Measurements from ENCODE around the gene MAST4. TPM values are rescaled to one million over a fixed set of nuclear protein-coding genes. Genes with fewer than 3 reads are reported as not detected.

Gene MAST4
- total RNA-seq, 1 donor from 2014 or later, result 10.4 TPM

DNA sequence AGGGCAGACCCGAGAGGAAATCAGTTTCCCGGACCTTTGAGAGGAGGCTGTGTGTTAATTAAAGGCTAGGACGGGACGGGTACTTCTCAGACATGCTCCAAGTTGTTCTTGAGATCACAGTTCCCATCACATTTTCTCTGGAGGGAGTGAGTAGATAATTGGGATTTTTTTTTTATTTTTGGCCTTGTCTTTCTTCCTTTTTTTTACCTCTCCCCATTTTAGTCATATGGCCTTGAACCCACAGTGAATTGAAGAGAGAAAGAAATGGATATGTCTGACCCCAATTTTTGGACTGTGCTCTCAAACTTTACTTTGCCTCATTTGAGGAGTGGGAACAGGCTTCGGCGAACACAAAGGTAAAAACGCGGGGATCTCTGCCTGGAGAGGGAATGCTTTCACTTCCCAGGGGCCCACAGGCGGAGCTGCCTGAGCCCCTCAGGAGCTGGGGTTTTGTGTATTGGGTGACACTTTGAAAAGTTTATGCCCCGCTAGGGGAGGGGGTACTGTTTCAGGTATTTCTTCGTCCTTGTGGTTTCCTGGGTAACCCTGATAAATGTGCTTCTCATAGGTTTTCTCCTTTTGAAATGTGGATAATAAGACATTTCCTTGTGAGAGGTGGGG, 408.6 kb downstream of the MAST4 start:
- H3K9ac ChIP-seq (ENCODE audit: low read depth in 1 of 3, low read length in 3 of 3), result peak overlapping the region; percentile 83 to 88 (median 87)
- peak overlapping the region; percentile 91 for H3K27ac ChIP-seq (ENCODE audit: low read depth, low read length)
- peak overlapping the region; percentile 65 to 87 (median 81) for H3K4me3 ChIP-seq (ENCODE audit: low read length in 3 of 3)
- no peaks in the 10 kb centered on the region for H3K27me3 ChIP-seq (ENCODE audit: control insufficient read depth in 3 of 3, insufficient read depth in 3 of 3, low read length in 3 of 3)
- H3K9me3 ChIP-seq (ENCODE audit: control insufficient read depth in 3 of 3, low read length in 3 of 3), result no peaks in the 10 kb centered on the region
- no peaks in the 10 kb centered on the region for H3K36me3 ChIP-seq (ENCODE audit: control insufficient read depth in 3 of 3, insufficient read depth in 3 of 3, low read length in 3 of 3)
- H3K4me1 ChIP-seq (ENCODE audit: control insufficient read depth in 3 of 3, insufficient read depth in 3 of 3, low read length in 3 of 3), result peaks cover 12 to 33% (median 15%) of the 10 kb centered on the region in 3 donors

DNA sequence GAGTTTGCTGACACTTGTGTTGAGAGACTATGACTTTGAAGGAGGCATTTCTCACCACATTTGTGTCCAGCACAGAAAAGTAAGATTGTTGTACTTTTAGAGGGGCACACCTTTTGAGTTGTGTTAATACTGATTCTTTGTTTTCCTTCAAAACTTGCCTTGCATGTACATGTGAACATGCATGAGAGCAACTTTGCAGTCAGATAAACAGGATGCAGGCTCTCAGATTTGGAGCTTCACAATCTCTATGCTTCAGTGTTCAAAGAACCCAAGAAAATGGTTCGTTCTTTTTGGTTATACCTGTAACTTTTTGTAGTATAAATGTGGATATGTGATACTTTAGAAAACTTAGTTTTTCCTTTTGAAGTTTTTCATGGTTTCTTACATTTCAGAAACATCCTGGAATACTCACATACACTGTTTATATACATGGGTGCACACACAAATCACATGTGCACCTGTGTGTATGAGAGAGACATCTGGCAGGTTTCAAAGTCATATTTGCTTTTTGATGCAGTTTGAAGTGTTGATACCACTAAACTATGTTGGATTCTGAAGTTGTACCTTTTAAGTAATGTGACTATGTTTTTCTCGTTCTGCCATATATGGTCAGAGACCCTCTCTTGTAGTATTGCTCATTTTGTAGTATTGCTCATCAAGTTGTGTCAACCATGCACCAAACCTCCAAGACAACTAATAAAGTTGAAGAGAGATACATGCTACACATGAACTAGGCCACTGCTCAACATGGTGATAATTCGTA, 409.7 kb downstream of the MAST4 start:
- Histone ChIP-seq H3K36me3 (ENCODE audit: control insufficient read depth in 3 of 3, insufficient read depth in 3 of 3, low read length in 3 of 3) (no peaks in the 10 kb centered on the region), H3K4me3 (ENCODE audit: low read length in 3 of 3) (peak overlapping the region; percentile 65 to 87 (median 81)), H3K27me3 (ENCODE audit: control insufficient read depth in 3 of 3, insufficient read depth in 3 of 3, low read length in 3 of 3) (no peaks in the 10 kb centered on the region), H3K4me1 (ENCODE audit: control insufficient read depth in 3 of 3, insufficient read depth in 3 of 3, low read length in 3 of 3) (peaks cover 17 to 43% (median 24%) of the 10 kb centered on the region in 3 donors), H3K9me3 (ENCODE audit: control insufficient read depth in 3 of 3, low read length in 3 of 3) (no peaks in the 10 kb centered on the region), H3K9ac (ENCODE audit: low read depth in 1 of 3, low read length in 3 of 3) (peak overlapping the region; percentile 83 to 88 (median 87)), H3K27ac (ENCODE audit: low read depth, low read length) (peak overlapping the region; percentile 91)

- H3K9me3 ChIP-seq (ENCODE audit: control insufficient read depth in 3 of 3, low read length in 3 of 3), result no peaks in the 10 kb centered on the region
- H3K36me3 ChIP-seq (ENCODE audit: control insufficient read depth in 3 of 3, insufficient read depth in 3 of 3, low read length in 3 of 3), result no peaks in the 10 kb centered on the region
- H3K27ac ChIP-seq (ENCODE audit: low read depth, low read length), result no peak overlapping the region
- peaks cover 22 to 49% (median 30%) of the 10 kb centered on the region in 3 donors for H3K4me1 ChIP-seq (ENCODE audit: control insufficient read depth in 3 of 3, insufficient read depth in 3 of 3, low read length in 3 of 3)
- peak overlapping the region in 1 of 3 donors; percentile 18 for H3K9ac ChIP-seq (ENCODE audit: low read depth in 1 of 3, low read length in 3 of 3)
- H3K27me3 ChIP-seq (ENCODE audit: control insufficient read depth in 3 of 3, insufficient read depth in 3 of 3, low read length in 3 of 3), result no peaks in the 10 kb centered on the region
- H3K4me3 ChIP-seq (ENCODE audit: low read length in 3 of 3), result peak overlapping the region; percentile 22 to 87 (median 65)
These were observed 410.3 kb downstream of the MAST4 start for GRCh38 chr5:67006500-67006848.

- H3K36me3 ChIP-seq (ENCODE audit: control insufficient read depth in 3 of 3, insufficient read depth in 3 of 3, low read length in 3 of 3), result no peaks in the 10 kb centered on the region
- H3K4me1 ChIP-seq (ENCODE audit: control insufficient read depth in 3 of 3, insufficient read depth in 3 of 3, low read length in 3 of 3), result peaks cover 24 to 60% (median 37%) of the 10 kb centered on the region in 3 donors
- no peak overlapping the region for H3K27ac ChIP-seq (ENCODE audit: low read depth, low read length)
- H3K4me3 ChIP-seq (ENCODE audit: low read length in 3 of 3), result no peak overlapping the region
- no peaks in the 10 kb centered on the region for H3K27me3 ChIP-seq (ENCODE audit: control insufficient read depth in 3 of 3, insufficient read depth in 3 of 3, low read length in 3 of 3)
- no peaks in the 10 kb centered on the region for H3K9me3 ChIP-seq (ENCODE audit: control insufficient read depth in 3 of 3, low read length in 3 of 3)
- H3K9ac ChIP-seq (ENCODE audit: low read depth in 1 of 3, low read length in 3 of 3), result no peak overlapping the region
These were observed 412.8 kb downstream of the MAST4 start for GRCh38 chr5:67009028-67009427.

DNA sequence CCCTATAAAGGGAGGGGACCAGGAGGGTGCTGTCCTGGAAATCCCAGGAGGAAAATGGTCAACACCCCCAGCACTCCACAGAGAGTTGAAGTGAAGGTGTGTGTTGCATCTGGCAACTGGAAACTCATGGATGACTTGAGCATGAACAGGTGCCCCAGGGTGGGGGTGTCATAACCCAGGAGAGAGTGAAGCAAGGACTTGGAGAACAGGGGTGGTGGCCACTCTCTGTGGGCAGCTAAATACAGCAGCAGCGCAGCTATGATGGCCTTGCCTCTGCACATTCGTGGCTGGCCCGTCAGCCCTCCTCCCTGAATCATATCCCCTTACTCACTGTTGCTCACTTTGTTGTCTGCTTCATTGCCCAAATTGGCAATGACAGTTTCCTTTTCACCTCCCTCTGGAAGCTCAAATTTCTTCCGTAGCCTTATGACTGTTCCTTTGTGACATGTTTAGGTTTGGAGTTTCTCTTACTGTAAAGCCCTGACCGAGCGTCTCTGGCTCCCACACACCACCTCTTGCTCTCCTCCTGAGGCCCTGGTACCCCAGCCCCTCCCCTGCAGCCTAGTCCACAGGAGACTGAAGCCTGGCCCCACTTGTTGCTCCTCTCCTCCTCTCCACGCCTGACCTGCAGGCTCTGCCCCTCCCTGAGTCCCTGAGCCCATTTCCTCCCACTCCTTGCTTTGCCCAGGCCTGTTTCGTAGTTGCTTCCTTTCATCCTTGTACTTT, 414.7 kb downstream of the MAST4 start:
- no peaks in the 10 kb centered on the region for H3K36me3 ChIP-seq (ENCODE audit: control insufficient read depth in 3 of 3, insufficient read depth in 3 of 3, low read length in 3 of 3)
- no peaks in the 10 kb centered on the region for H3K9me3 ChIP-seq (ENCODE audit: control insufficient read depth in 3 of 3, low read length in 3 of 3)
- H3K27ac ChIP-seq (ENCODE audit: low read depth, low read length), result peak overlapping the region; percentile 76
- peaks cover 26 to 72% (median 45%) of the 10 kb centered on the region in 3 donors for H3K4me1 ChIP-seq (ENCODE audit: control insufficient read depth in 3 of 3, insufficient read depth in 3 of 3, low read length in 3 of 3)
- peak overlapping the region; percentile 26 to 63 (median 61) for H3K4me3 ChIP-seq (ENCODE audit: low read length in 3 of 3)
- H3K9ac ChIP-seq (ENCODE audit: low read depth in 1 of 3, low read length in 3 of 3), result peak overlapping the region; percentile 44 to 74 (median 54)
- no peaks in the 10 kb centered on the region for H3K27me3 ChIP-seq (ENCODE audit: control insufficient read depth in 3 of 3, insufficient read depth in 3 of 3, low read length in 3 of 3)

DNA sequence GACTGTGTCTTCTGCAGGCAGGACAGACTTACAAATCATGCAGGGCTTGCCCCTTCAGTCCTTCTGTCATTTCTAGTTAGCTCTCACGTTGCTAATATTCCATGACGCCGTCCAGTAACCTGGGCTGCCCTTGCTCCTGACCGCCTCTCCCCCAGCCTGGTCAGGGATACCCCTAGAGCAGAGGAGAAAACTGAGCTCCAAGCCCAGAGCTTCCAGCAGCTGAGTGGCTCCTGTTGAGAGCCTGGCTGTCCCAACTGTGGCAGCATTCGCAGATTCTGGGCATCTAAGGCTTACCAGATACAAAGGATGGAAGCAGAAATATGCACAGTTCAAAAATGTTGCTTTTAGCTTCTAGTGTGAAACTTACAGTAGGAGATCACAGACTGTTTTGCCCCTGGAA, 415.2 kb downstream of the MAST4 start:
- peak overlapping the region in 2 of 3 donors; percentile 61 to 63 for H3K4me3 ChIP-seq (ENCODE audit: low read length in 3 of 3)
- H3K4me1 ChIP-seq (ENCODE audit: control insufficient read depth in 3 of 3, insufficient read depth in 3 of 3, low read length in 3 of 3), result peaks cover 29 to 69% (median 44%) of the 10 kb centered on the region in 3 donors
- no peaks in the 10 kb centered on the region for H3K9me3 ChIP-seq (ENCODE audit: control insufficient read depth in 3 of 3, low read length in 3 of 3)
- peak overlapping the region; percentile 76 for H3K27ac ChIP-seq (ENCODE audit: low read depth, low read length)
- H3K9ac ChIP-seq (ENCODE audit: low read depth in 1 of 3, low read length in 3 of 3), result peak overlapping the region; percentile 44 to 74 (median 54)
- no peaks in the 10 kb centered on the region for H3K27me3 ChIP-seq (ENCODE audit: control insufficient read depth in 3 of 3, insufficient read depth in 3 of 3, low read length in 3 of 3)
- H3K36me3 ChIP-seq (ENCODE audit: control insufficient read depth in 3 of 3, insufficient read depth in 3 of 3, low read length in 3 of 3), result no peaks in the 10 kb centered on the region

DNA sequence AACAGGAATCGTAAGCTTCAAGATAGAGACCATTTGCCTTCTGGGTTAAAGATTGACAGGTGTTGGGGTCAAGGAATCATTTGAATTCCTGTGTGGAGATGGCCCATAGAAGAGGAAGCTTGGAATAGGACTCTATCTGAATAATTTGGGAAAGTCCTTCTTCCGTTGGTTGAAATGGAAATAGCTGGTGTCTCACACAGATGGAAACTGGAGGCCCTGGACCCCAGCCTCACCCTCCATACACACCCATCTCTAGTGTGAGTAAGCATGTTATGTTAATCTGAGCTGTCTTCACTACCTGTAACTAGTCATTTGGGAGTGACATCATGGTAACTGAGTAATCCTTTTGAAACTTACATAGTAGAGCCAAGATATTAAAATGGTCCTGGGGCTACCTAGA, 416.0 kb downstream of the MAST4 start:
- Histone ChIP-seq H3K4me3 (ENCODE audit: low read length in 3 of 3) (no peak overlapping the region), H3K27me3 (ENCODE audit: control insufficient read depth in 3 of 3, insufficient read depth in 3 of 3, low read length in 3 of 3) (no peaks in the 10 kb centered on the region), H3K9me3 (ENCODE audit: control insufficient read depth in 3 of 3, low read length in 3 of 3) (no peaks in the 10 kb centered on the region), H3K4me1 (ENCODE audit: control insufficient read depth in 3 of 3, insufficient read depth in 3 of 3, low read length in 3 of 3) (peaks cover 31 to 69% (median 39%) of the 10 kb centered on the region in 3 donors), H3K9ac (ENCODE audit: low read depth in 1 of 3, low read length in 3 of 3) (no peak overlapping the region), H3K27ac (ENCODE audit: low read depth, low read length) (peak overlapping the region; percentile 76), H3K36me3 (ENCODE audit: control insufficient read depth in 3 of 3, insufficient read depth in 3 of 3, low read length in 3 of 3) (no peaks in the 10 kb centered on the region)

- Histone ChIP-seq H3K27ac (ENCODE audit: low read depth, low read length) (peak overlapping the region; percentile 92), H3K4me1 (ENCODE audit: control insufficient read depth in 3 of 3, insufficient read depth in 3 of 3, low read length in 3 of 3) (peaks cover 31 to 60% (median 38%) of the 10 kb centered on the region in 3 donors), H3K9ac (ENCODE audit: low read depth in 1 of 3, low read length in 3 of 3) (no peak overlapping the region)
These were observed 417.5 kb downstream of the MAST4 start for GRCh38 chr5:67013719-67014118.

GRCh38 chr5:67014191-67014590, 418.0 kb downstream of the MAST4 start:
- H3K4me1 ChIP-seq (ENCODE audit: control insufficient read depth in 3 of 3, insufficient read depth in 3 of 3, low read length in 3 of 3), result peaks cover 33 to 56% (median 33%) of the 10 kb centered on the region in 3 donors
- H3K27me3 ChIP-seq (ENCODE audit: control insufficient read depth in 3 of 3, insufficient read depth in 3 of 3, low read length in 3 of 3), result no peaks in the 10 kb centered on the region
- H3K9ac ChIP-seq (ENCODE audit: low read depth in 1 of 3, low read length in 3 of 3), result no peak overlapping the region
- H3K9me3 ChIP-seq (ENCODE audit: control insufficient read depth in 3 of 3, low read length in 3 of 3), result no peaks in the 10 kb centered on the region
- H3K4me3 ChIP-seq (ENCODE audit: low read length in 3 of 3), result no peak overlapping the region
- peak overlapping the region; percentile 92 for H3K27ac ChIP-seq (ENCODE audit: low read depth, low read length)
- H3K36me3 ChIP-seq (ENCODE audit: control insufficient read depth in 3 of 3, insufficient read depth in 3 of 3, low read length in 3 of 3), result no peaks in the 10 kb centered on the region

More at GRCh38 chr5:67013719-67014118, 417.5 kb downstream of the MAST4 start:
- Histone ChIP-seq H3K36me3 (ENCODE audit: control insufficient read depth in 3 of 3, insufficient read depth in 3 of 3, low read length in 3 of 3) (no peaks in the 10 kb centered on the region), H3K9me3 (ENCODE audit: control insufficient read depth in 3 of 3, low read length in 3 of 3) (no peaks in the 10 kb centered on the region), H3K4me3 (ENCODE audit: low read length in 3 of 3) (no peak overlapping the region), H3K27me3 (ENCODE audit: control insufficient read depth in 3 of 3, insufficient read depth in 3 of 3, low read length in 3 of 3) (no peaks in the 10 kb centered on the region)
